AG09319 (cell line): ENCODE results near the gene SERPINB5.
"Not testable (repeated sequence)": the region's sequence is repeated elsewhere in the genome, so short reads cannot be mapped to it uniquely, and the experiment has no call there.

ENCODE experiments used
- DNase-seq: peaks from one replicate; pipeline ENCODE4 v3.0.0-alpha.2; 2010; ENCODE audit warnings: low read depth; ENCODE audit errors: extremely low read depth
- TF ChIP-seq, protein P1 (sequence below): IDR thresholded peaks from 2 replicates; pipeline ENCODE4 v1.5.1; 2011; ENCODE audit warnings: low read depth, mild to moderate bottlenecking, inconsistent platforms, low read length, moderate library complexity

The SERPINB5 gene

DNA sequence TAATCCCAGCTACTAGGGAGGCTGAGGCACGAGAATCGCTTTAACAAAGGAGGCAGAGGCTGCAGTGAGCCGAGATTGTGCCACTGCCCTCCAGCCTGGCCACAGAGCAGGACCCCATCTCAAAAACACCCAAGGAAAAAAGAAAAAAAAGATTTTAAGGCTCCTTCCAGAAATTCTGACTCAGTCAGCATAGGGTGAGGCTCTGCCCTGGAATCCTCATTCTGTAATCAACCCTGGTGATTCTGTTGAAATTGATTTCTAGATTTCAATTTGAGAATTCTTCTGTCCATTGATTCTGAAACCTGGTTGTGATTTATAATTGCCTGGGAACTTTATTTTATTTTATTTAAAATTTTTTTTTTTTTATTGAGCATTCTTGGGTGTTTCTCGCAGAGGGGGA is 27.3 kb upstream of the SERPINB5 start:
- no peak for DNase-seq
- TF ChIP-seq, protein P1, sequence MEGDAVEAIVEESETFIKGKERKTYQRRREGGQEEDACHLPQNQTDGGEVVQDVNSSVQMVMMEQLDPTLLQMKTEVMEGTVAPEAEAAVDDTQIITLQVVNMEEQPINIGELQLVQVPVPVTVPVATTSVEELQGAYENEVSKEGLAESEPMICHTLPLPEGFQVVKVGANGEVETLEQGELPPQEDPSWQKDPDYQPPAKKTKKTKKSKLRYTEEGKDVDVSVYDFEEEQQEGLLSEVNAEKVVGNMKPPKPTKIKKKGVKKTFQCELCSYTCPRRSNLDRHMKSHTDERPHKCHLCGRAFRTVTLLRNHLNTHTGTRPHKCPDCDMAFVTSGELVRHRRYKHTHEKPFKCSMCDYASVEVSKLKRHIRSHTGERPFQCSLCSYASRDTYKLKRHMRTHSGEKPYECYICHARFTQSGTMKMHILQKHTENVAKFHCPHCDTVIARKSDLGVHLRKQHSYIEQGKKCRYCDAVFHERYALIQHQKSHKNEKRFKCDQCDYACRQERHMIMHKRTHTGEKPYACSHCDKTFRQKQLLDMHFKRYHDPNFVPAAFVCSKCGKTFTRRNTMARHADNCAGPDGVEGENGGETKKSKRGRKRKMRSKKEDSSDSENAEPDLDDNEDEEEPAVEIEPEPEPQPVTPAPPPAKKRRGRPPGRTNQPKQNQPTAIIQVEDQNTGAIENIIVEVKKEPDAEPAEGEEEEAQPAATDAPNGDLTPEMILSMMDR = no peak

DNA sequence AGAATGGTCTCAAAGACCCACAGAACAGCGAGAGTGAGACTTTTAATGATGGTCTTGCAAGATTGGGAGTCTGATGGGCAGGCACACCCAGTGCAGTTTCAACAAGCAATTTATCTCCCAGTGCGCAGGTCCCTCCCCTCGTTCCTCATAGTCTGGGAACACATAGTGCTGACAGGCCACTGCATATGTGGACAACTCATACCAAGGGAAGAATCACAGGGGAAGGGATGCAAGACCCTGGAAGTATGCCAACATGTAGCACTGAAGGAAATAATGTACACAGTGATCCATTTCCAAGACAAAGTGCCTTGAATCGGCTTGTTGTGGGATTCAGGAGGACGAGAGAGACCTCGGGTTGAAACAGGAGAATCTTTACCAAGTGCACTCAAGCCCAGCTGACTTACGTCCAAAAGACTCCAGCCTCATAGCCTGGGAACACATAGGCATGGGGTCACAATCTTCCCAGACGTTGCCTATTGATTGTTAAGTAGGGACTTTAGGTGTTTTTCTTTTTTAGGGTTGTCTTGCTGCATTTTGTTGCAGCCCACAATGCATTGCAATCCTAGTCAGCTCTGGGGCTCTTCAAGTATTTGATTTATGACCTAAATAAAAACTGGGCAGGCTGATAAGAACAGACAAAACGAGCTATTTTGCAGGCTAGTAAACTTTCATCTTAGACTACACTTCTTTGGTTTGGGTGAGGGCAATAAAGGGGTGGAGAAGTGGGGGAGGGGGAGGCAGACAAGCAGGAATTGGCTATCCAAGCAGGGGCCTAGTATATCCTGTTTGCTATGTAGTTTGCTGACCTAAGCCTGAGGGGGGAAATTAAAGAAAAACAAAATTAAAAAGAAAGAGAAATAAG is 24.7 kb upstream of the SERPINB5 start:
- TF ChIP-seq, protein P1 = no peak
- DNase-seq = no peak

DNA sequence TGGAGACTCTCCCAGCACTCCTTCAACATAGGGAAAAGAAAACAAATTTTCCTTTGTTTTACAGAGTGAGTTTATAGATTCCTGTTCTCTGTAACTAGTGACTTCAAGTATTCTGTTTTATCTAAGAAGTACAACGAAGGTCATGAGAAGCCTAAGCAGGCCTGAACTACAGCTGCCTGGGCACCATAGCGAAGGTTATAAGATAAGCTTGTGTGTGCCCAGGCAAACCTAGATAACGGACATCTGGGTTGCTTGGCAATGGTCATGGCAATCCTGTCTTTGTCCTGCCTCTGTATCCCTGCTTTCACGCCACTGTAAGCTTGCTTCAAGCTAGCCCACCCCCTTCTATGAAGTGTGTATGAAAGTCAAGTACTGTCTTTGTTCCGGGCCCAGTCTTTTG is 24.0 kb upstream of the SERPINB5 start:
- DNase-seq = not testable (repeated sequence)

DNA sequence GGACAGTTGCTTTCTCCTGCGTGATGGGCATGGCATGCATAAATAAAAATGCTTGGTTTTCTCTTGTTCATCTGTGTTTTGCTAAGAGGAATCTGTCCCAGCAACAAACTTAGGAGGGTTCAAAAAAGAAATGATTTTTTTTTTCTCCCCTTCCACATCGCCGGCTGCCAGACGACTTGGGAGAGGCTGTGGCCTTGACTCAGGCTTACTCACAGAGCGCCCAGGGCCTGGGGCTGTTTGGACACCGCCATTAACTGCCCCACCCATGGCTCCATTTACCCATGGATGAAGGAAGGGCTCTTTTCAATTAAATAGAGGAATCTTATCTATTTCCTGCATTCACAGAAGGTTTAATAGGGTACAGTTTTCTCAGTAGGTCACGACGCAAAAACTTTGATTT is 22.3 kb upstream of the SERPINB5 start:
- DNase-seq = no peak
- TF ChIP-seq, protein P1 = no peak

DNA sequence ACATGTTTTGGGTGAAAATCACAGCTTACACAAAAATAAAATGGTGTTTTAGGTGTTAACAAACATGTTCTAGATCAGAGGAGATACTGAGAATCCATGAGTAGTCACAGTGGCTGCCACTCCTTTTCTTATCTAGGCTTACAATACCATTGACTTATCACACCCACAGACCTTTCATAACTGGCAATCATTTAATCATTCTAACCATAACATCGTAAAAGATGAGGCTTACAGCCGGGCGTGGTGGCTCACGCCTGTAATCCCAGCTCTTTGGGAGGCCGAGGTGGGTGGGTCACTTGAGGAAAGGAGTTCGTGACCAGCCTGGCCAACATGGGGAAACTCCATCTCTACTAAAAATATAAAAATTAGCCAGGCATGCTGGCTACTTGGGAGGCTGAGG is 18.8 kb upstream of the SERPINB5 start:
- TF ChIP-seq, protein P1 = no peak
- DNase-seq = no peak

DNA sequence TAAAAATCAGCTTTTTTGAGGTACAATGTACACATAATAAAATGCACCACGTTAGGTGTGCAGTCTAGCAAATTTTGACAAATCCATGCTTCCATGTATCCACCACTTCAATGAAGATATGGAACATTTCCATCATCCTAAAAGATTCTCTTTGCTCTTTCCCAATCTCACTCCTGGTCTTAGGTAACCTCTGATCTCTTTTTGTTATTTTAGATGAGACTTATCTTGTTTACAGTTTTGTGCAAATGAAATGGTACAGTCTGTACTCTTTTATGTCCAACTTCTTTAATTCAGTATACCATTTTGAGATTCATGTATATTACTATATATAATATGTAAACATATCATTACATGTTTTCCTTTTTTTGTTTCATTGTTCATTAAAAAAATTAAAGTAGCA is 16.3 kb upstream of the SERPINB5 start:
- DNase-seq = no peak
- TF ChIP-seq, protein P1 = no peak

DNA sequence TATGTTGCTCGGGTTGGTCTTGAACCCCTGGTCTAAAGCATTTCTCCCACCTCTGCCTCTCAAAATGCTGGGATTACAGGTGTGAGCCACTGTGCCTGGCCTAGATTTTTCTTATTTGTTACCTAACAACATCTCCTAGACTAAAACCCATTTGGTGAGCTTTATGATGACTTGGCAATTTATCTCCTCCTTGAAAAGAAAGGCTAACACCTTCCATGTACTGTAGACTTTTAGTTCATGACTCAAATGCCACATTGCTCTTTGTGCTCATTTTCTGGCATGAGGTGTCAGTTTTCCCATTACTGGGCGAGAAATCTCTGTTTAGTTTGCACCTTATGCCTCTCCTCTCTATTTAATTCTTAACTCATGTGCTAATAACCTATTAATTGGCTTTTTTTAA is 12.3 kb upstream of the SERPINB5 start:
- no peak for DNase-seq
- TF ChIP-seq, protein P1 = no peak

DNA sequence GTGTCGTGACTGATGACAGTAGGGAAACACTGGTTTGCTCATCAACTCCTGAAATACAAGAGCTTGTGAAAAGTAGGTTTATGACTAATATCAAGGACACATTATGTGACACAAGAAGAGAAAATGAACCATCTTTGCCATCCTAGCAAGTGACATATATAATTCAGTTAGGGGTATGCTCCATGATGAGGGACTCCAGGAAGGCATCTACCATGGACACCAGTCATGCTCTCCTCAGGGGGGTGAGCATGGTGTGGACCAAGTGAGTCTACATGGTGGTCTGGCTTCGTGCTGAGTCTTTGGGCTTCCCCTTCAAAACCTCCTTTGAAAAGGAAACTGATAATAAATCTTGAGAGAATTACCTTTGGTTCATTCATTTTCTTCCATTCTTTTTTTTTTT is 11.7 kb upstream of the SERPINB5 start:
- TF ChIP-seq, protein P1 = no peak
- no peak for DNase-seq
